ENCODE data around the gene NFKB2. TPM values are rescaled to one million over a fixed set of nuclear protein-coding genes. Genes with fewer than 3 reads are reported as not detected.

NFKB2 gene
- 15.4 and 25.2 TPM in 2 replicates for total RNA-seq

GRCh38 chr10:102395400-102396316, at the start of gene NFKB2:
NFKB2 (plus strand) TSS chr10:102395705; CDS start chr10:102395960, 255 bp downstream.

DNA sequence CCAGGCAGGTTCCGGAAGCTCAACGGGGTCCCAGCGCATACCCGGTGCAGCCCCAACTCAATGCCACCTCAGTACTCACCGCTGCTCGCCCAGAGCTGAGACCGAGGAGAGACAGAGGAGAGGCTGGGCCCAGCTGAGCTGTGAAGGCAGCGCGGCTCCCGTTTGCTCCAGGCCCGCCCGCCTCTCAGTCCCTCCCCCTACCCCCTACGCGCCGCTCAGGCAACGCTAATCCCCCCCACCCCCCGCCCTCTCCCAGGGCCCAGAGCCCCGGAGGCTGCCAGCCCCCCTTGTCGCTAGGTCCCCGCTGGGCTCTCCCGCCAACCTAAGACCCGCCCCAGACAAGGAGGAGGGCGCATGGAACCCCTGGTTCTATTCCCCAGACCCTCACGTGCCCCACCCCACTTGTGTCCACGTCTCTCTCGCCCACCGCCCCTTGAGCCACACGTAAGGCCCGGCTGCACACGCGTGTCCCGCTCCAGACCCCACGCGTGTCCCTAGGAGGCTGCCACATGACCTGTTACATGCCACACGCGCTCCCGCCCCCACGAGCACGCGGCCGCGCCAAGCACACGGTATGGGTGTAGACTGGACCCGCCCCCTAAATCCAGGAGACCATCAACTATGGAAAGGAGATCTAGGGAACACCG, 23.2 kb downstream of the NFKB2 start, which contains the start of gene PSD:
Gene PSD, minus strand, starts transcription at position 164 of the 647 bp plus-strand sequence. CDS start 1,747 bp downstream, outside the sequence.

GRCh38 chr10:102420714-102421506, 25.4 kb downstream of the NFKB2 start, which contains the start of gene FBXL15:
FBXL15 (plus strand) TSS chr10:102420836; CDS start chr10:102421130, 294 bp downstream.

GRCh38 chr10:102432162-102432950, 36.9 kb downstream of the NFKB2 start, which contains the start of gene CUEDC2:
CUEDC2 (minus strand) TSS chr10:102432574; CDS start chr10:102425188, 7,386 bp downstream.

GRCh38 chr10:102451105-102451969, 55.8 kb downstream of the NFKB2 start, which contains the start of gene C10orf95:
C10orf95 (minus strand) TSS chr10:102451543; CDS start chr10:102451093, 450 bp downstream.

Small RNA genes within 50 kb of the gene (small RNA-seq; reads per million reads assigned to genes)
- gene MIR146B = 598 reads per million, percentile 99 among the genes with 10 or more reads in this experiment

Other genes with a start within 250 kb of the NFKB2 start
- 43.7 and 45.7 TPM in 2 replicates for gene NOLC1, start 243.3 kb upstream of the NFKB2 start, total RNA-seq
- 1.1 TPM in 1 of 2 replicates, not detected in the other for gene ELOVL3, start 169.4 kb upstream of the NFKB2 start, total RNA-seq
- gene PITX3, start 154.2 kb upstream of the NFKB2 start, total RNA-seq = not detected in 2 replicates
- 33.1 and 47.7 TPM in 2 replicates for gene GBF1, start 150.2 kb upstream of the NFKB2 start, total RNA-seq
- gene PSD, start 23.1 kb downstream of the NFKB2 start, total RNA-seq = 1.1 and 1.6 TPM in 2 replicates
- 6.8 and 9.9 TPM in 2 replicates for gene FBXL15, start 25.1 kb downstream of the NFKB2 start, total RNA-seq
- gene CUEDC2, start 36.9 kb downstream of the NFKB2 start, total RNA-seq = 35.6 and 51.8 TPM in 2 replicates
- gene C10orf95, start 55.8 kb downstream of the NFKB2 start, total RNA-seq = not detected in 2 replicates
- gene ACTR1A, start 107.0 kb downstream of the NFKB2 start, total RNA-seq = 105 and 120 TPM in 2 replicates
- gene SUFU, start 108.3 kb downstream of the NFKB2 start, total RNA-seq = 2.2 TPM in 2 replicates
- 64.7 and 102 TPM in 2 replicates for gene TRIM8, start 248.8 kb downstream of the NFKB2 start, total RNA-seq

All from subcutaneous preadipocyte (primary cell).